Liver (tissue), 9 donors: ENCODE data around the gene ARAP3. TPM values are rescaled to one million over a fixed set of nuclear protein-coding genes. Genes with fewer than 3 reads are reported as not detected.

Experiments
- DNase-seq: peaks from one replicate; pipeline ENCODE4 v3.0.0-alpha.2; 2017; ENCODE audit warnings: low spot score
- H3K27ac ChIP-seq, 2 donors: one replicate each; pipeline ENCODE4 v1.7.0; 2013; ENCODE audit warnings: inconsistent platforms in 2 of 2, low read length in 2 of 2, control low read depth in 1 of 2, low read depth in 1 of 2, mild to moderate bottlenecking in 1 of 2
- H3K27me3 ChIP-seq, 4 donors: one replicate each; pipeline versions ENCODE4 v1.6.1 to v1.7.0; 2013; ENCODE audit warnings: low read length in 3 of 4, inconsistent platforms in 1 of 4, mild to moderate bottlenecking in 1 of 4, moderate library complexity in 1 of 4; ENCODE audit not compliant: control insufficient read depth in 4 of 4, insufficient read depth in 4 of 4
- H3K36me3 ChIP-seq, 4 donors: one replicate each; pipeline versions ENCODE4 v1.6.1 to v1.7.0; 2013; ENCODE audit warnings: low read length in 3 of 4, mild to moderate bottlenecking in 3 of 4, low read depth in 1 of 4, moderate library complexity in 1 of 4; ENCODE audit not compliant: control insufficient read depth in 4 of 4, insufficient read depth in 3 of 4
- H3K4me1 ChIP-seq, 4 donors: one replicate each; pipeline versions ENCODE4 v1.6.1 to v1.7.0; 2013; ENCODE audit warnings: low read length in 3 of 4, mild to moderate bottlenecking in 3 of 4, moderate library complexity in 1 of 4; ENCODE audit not compliant: control insufficient read depth in 4 of 4, insufficient read depth in 4 of 4
- H3K4me3 ChIP-seq, 3 donors: one replicate each; pipeline versions ENCODE4 v1.6.1 to v1.7.0; 2013; ENCODE audit warnings: low read length in 3 of 3, control low read depth in 1 of 3, low read depth in 1 of 3, mild to moderate bottlenecking in 1 of 3
- H3K9ac ChIP-seq, 2 donors: one replicate each; pipeline ENCODE4 v1.7.0; 2013; ENCODE audit warnings: low read length in 2 of 2, mild to moderate bottlenecking in 2 of 2, moderate library complexity in 2 of 2, control low read depth in 1 of 2, low read depth in 1 of 2
- H3K9me3 ChIP-seq, 4 donors: one replicate each; pipeline versions ENCODE4 v1.6.1 to v1.7.0; 2013; ENCODE audit warnings: low read length in 3 of 4; ENCODE audit not compliant: control insufficient read depth in 4 of 4
- ATF3 ChIP-seq: IDR thresholded peaks from 2 replicates; pipeline ENCODE4 v1.6.1; 2016; ENCODE audit warnings: antibody characterized with exemption
- EGR1 ChIP-seq, 2 donors: IDR thresholded peaks; 2 replicates each; pipeline ENCODE4 v1.6.1; 2016 to 2018; ENCODE audit warnings: antibody characterized with exemption in 2 of 2, low read depth in 2 of 2
- FOXA2 ChIP-seq: IDR thresholded peaks from 2 replicates; pipeline ENCODE4 v1.6.1; 2016; ENCODE audit warnings: antibody characterized with exemption
- GABPA ChIP-seq, 2 donors: IDR thresholded peaks in 1 of 2; conservative IDR thresholded peaks in 1 of 2; 2 replicates each; pipeline ENCODE4 v1.6.1; 2016; ENCODE audit warnings: antibody characterized with exemption in 2 of 2, mild to moderate bottlenecking in 1 of 2, moderate library complexity in 1 of 2
- HNF4A ChIP-seq, 2 donors: conservative IDR thresholded peaks; 2 replicates each; pipeline ENCODE4 v1.6.1; 2016; ENCODE audit warnings: antibody characterized with exemption in 2 of 2, mild to moderate bottlenecking in 2 of 2
- HNF4G ChIP-seq: IDR thresholded peaks from 2 replicates; pipeline ENCODE4 v1.6.1; 2016; ENCODE audit warnings: antibody characterized with exemption
- MAX ChIP-seq: IDR thresholded peaks from 2 replicates; pipeline ENCODE4 v1.6.1; 2016; ENCODE audit warnings: antibody characterized with exemption
- NR2F2 ChIP-seq: IDR thresholded peaks from 2 replicates; pipeline ENCODE4 v1.6.1; 2016; ENCODE audit warnings: antibody characterized with exemption
- RAD21 ChIP-seq, 2 donors: IDR thresholded peaks; 2 replicates each; pipeline ENCODE4 v1.6.1; 2016; ENCODE audit warnings: antibody characterized with exemption in 2 of 2, mild to moderate bottlenecking in 2 of 2
- REST ChIP-seq: IDR thresholded peaks from 2 replicates; pipeline ENCODE4 v1.6.1; 2016; ENCODE audit warnings: antibody characterized with exemption, mild to moderate bottlenecking
- RXRA ChIP-seq, 2 donors: IDR thresholded peaks; 2 replicates each; pipeline ENCODE4 v1.6.1; 2017 to 2018; ENCODE audit warnings: antibody characterized with exemption in 2 of 2, mild to moderate bottlenecking in 1 of 2
- SP1 ChIP-seq: IDR thresholded peaks from 2 replicates; pipeline ENCODE4 v1.6.1; 2018; ENCODE audit warnings: antibody characterized with exemption, mild to moderate bottlenecking
- TAF1 ChIP-seq: conservative IDR thresholded peaks from 2 replicates; pipeline ENCODE4 v1.6.1; 2016; ENCODE audit warnings: antibody characterized with exemption, mild to moderate bottlenecking
- YY1 ChIP-seq: IDR thresholded peaks from 2 replicates; pipeline ENCODE4 v1.6.1; 2016; ENCODE audit warnings: antibody characterized with exemption, mild to moderate bottlenecking
- ZBTB33 ChIP-seq: IDR thresholded peaks from 2 replicates; pipeline ENCODE4 v1.6.1; 2016; ENCODE audit warnings: antibody characterized with exemption
- WGBS: extraction: QIAGEN DNeasy Blood & Tissue Kit; methylation state at CpG from one replicate; pipeline ENCODE4 v1.1.7; 2013; 5-methylcytosine and 5-hydroxymethylcytosine counted together
- polyA plus RNA-seq, 2 donors: library from polyadenylated mRNA; stranded (reverse) in 1 of 2; unstranded in 1 of 2; fragments of 200-250 nt in 1 of 2; fragments of >200 nt in 1 of 2; fragmentation: Nextera tagmentation in 1 of 2; extraction: Ambion mirVana in 1 of 2; gene quantifications; one replicate each; pipeline versions ENCODE4 v1.2.1 to v1.2.3, GENCODE V29; 2013 to 2015
- total RNA-seq, 2 donors: library from RNA; depleted of rRNA; stranded (reverse); fragments of >200 nt; gene quantifications; one replicate each; pipeline ENCODE4 v1.2.3, GENCODE V29; 2014
- donor health status: healthy.
- donor health status: healthy.
- donor health status: healthy.
- donor health status: healthy.
- donor health status: healthy.

The ARAP3 gene
- total and polyA plus RNA-seq, 4 donors: 1.6 to 4.7 (median 2.1) TPM

GRCh38 chr5:141657404-141657803, 24.6 kb downstream of the ARAP3 start:
- 98% methylated on average over 1 of the region's 1 CpG for WGBS
- peaks cover 0 to 2% (median under 1%) of the 10 kb centered on the region in 4 donors for H3K36me3 ChIP-seq
- no peaks in the 10 kb centered on the region for H3K9me3 ChIP-seq

GRCh38 chr5:141656396-141656795, 25.6 kb downstream of the ARAP3 start:
- TF ChIP-seq SP1: no peak
- TF ChIP-seq NR2F2: no peak
- no peak for TF ChIP-seq MAX
- no peak for TF ChIP-seq FOXA2
- TF ChIP-seq RXRA (IDR thresholded peaks at IDR 0.05): no peak
- no peak for TF ChIP-seq ATF3
- no peak for TF ChIP-seq YY1
- TF ChIP-seq RAD21 (IDR thresholded peaks at IDR 0.05): no peak
- H3K36me3 ChIP-seq: peaks cover 0 to 2% (median 0%) of the 10 kb centered on the region in 4 donors
- no peak overlapping the region for H3K9ac ChIP-seq
- H3K27me3 ChIP-seq: no peaks in the 10 kb centered on the region
- no peak overlapping the region for H3K27ac ChIP-seq
- H3K9me3 ChIP-seq: no peaks in the 10 kb centered on the region
- no peak overlapping the region for H3K4me3 ChIP-seq
- 92% methylated on average over 9 of the region's 9 CpGs for WGBS
- H3K4me1 ChIP-seq: no peaks in the 10 kb centered on the region
- no peak for DNase-seq

More at GRCh38 chr5:141657404-141657803, 24.6 kb downstream of the ARAP3 start:
- Histone ChIP-seq H3K27ac (no peak overlapping the region), H3K4me3 (no peak overlapping the region), H3K9ac (no peak overlapping the region), H3K4me1 (no peaks in the 10 kb centered on the region), H3K27me3 (no peaks in the 10 kb centered on the region)
- no peak for DNase-seq
- TF ChIP-seq HNF4A (conservative IDR thresholded peaks at IDR 0.05) (no peak), FOXA2 (no peak)

- 87% methylated on average over 7 of the region's 7 CpGs for WGBS
- no peaks in the 10 kb centered on the region for H3K9me3 ChIP-seq
- H3K9ac ChIP-seq: no peak overlapping the region
- H3K4me1 ChIP-seq: peaks cover 0 to 4% (median 1%) of the 10 kb centered on the region in 4 donors
- no peaks in the 10 kb centered on the region for H3K27me3 ChIP-seq
- no peak overlapping the region for H3K27ac ChIP-seq
- no peak overlapping the region for H3K4me3 ChIP-seq
- no peak for TF ChIP-seq EGR1 (IDR thresholded peaks at IDR 0.05; ENCODE audit: low read depth in 2 of 2)
- TF ChIP-seq HNF4G: no peak
- no peak for TF ChIP-seq GABPA (IDR thresholded peaks at IDR 0.05 in 1 of 2, conservative IDR thresholded peaks at IDR 0.05 in 1 of 2)
- no peak for TF ChIP-seq RXRA (IDR thresholded peaks at IDR 0.05)
- TF ChIP-seq RAD21 (IDR thresholded peaks at IDR 0.05): no peak
- TF ChIP-seq FOXA2: no peak
- no peak for TF ChIP-seq MAX
- no peak for TF ChIP-seq REST
- no peak for TF ChIP-seq HNF4A (conservative IDR thresholded peaks at IDR 0.05)
- no peak for TF ChIP-seq NR2F2
- TF ChIP-seq TAF1: no peak
- TF ChIP-seq ZBTB33: no peak
- no peak for DNase-seq
- H3K36me3 ChIP-seq: peaks cover 0 to 2% (median 0%) of the 10 kb centered on the region in 4 donors
These were observed 27.0 kb downstream of the ARAP3 start for GRCh38 chr5:141655020-141655419.
